G401.6 (cell line): ENCODE data around the gene PKDCC.

Source experiments
- FAIRE-seq: peaks from 2 replicates; lab custom pipeline; 2012; peaks lifted over from hg19 to GRCh38; lab: Jason Lieb, UNC

Gene PKDCC

DNA sequence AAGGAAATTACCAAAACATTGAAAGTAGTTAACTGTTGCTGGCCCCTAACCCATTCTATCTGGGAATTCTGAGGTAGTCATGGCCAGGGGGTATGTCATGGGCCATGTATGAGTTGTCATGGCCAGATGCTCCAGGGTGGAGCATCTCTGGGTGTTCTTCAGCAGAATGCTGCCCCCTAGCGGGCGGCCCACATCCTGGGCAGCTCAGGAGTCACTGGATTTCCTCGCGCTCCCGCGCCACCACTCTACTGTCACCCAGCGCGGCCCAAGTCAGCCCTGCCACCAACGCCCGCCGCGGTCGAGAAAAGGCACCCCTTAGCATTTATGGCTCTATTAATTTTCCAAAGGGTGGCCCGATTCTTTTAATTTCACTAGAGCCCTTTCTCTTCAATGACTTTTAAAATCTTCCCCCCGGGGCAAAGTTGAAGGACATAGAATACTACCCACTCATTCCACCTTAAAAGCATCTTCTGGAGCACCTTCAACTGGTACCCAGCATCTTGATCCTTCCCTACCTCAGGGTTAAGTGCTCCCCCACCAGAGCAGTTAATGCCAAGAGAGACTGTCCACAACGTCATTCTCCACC is 41.6 kb downstream of the PKDCC start:
- FAIRE-seq, result no peak

DNA sequence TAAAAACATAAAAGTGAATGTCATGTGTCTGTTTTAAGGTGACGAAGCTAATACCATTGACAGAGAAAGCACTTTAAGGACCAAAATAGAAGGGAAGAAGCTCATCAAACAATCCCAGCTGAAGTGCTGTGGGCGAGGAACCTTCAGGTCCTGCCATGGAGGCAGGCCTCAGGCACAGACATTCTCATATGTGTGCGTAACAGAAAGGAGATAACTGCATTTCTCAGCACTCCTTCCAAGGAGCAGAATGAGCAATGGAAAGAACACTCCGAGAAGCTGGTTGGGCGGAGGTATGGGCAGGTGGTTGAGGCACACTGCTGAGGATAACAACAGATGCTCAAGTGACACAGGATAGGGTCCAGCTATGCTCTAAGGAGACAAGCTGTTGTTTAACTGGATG is 42.4 kb downstream of the PKDCC start:
- FAIRE-seq, result no peak

DNA sequence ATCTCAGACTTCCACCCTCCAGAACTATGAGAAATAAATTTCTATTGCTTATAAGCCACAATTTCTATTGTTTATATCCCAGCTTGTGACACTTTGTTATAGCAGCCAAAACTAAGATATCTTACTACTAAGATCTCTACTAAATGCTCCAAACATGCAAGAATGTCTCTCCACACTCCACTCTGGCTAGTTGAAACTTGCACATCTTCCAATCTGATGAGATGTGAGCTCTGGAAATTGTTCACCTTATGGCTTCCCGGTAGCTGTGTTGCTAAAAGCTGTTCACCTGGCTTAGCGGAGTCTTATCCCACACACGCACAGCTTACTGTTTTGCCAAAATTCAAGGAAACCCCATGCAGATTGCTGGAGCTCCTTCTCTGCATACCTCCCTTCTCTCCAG is 43.9 kb downstream of the PKDCC start:
- no peak for FAIRE-seq

- no peak for FAIRE-seq
These were observed 44.5 kb downstream of the PKDCC start for GRCh38 chr2:42092084-42092996.

DNA sequence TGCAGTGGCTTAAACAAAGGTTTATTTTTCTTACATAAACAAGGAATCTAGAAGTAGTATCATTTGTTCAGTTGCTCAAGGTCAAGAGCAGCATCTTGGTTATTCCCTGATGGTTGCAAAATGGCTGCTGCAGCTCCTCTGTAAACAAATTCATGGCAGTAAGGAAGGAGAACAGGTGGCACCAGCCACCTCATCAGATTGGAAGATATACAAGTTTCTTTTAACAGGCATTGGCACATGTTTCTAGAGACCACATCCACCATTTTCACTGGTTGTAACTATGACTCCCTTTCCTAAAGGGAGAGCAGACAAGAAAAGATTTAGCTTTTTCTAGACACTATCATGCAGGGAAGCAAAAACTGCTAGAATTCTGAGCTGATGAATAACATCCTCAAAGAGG is 46.3 kb downstream of the PKDCC start:
- no peak for FAIRE-seq

- peak; percentile 91 for FAIRE-seq
These were observed 48.1 kb downstream of the PKDCC start for GRCh38 chr2:42095923-42096408.

- no peak for FAIRE-seq
These were observed 49.2 kb downstream of the PKDCC start for GRCh38 chr2:42096869-42097591.

DNA sequence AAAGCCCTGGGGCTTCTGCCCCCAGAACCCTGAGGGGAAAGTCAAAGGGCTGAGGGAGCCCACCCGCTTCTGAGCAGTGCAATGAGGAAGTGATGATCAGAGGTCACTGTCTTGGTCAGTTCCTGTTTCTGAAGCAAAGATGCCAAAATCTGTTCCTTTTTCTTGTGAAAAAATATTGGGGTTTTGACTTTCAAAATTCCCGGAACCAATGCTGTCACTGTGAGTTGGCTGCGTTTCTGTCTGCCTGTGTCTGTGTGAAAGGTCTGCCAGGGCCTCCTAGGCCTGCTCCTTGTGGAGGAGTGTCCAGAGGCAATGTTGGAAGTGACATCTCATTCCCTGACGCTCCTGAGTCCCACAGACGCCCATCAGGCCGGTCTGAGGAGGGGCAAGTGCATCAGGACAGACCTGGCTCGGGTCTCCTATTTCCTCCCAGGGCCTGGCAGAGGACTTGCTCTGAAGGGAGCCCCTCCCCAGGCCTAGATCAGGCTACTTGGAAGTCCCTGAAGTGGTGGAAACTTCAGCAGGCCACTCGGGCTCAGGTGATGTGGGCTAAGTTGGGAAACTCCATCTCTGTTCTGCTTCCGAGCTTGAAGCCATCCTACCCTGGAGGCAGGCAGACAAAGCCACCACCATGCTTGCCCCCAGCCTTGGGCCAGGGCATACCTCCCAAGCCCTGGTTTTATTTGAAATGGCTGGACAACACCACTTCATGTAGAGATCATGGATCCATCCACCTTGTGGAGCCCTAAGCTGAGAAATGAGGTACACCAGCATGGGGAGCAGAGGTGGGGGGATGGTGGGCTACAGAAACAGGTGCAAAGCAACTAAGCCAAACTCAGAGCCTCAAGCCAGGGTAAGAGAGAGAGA is 51.0 kb downstream of the PKDCC start:
- FAIRE-seq, result no peak

DNA sequence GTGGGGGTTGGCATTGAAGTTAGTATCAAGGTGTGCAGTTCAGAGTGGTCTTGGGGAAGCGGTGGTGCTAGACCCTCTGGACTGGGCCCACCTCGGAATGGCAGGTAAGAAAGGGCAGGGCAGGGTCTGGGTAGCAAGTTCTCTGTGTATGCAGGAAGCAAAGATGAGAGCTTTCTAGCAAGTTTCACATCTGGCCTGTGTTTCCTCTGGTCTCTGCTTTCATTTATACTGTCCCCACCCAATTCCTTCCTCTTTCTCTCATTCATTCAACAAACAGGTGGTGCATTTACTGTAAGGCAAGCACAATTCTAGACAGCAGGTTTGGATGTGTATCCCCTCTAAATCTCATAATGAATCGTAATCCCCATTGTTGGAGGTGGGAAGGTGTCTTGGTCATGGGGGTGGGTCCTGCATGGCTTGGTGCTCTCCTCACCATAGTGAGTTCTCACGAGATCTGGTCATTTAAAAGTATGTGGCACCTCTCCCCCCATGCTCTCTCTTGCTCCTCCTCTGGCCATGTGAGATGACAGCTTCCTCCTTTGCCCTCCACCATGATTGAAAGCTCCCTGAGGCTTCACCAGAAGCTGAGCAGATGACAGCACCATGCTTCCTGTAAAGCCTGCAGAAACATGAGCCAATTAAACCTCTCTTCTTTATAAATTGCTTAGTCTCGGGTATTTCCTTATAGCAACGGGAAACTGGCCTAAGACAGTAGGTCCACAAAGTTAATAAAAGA is 51.8 kb downstream of the PKDCC start:
- no peak for FAIRE-seq

- FAIRE-seq, result no peak
These were observed 52.9 kb downstream of the PKDCC start for GRCh38 chr2:42100683-42101205.

DNA sequence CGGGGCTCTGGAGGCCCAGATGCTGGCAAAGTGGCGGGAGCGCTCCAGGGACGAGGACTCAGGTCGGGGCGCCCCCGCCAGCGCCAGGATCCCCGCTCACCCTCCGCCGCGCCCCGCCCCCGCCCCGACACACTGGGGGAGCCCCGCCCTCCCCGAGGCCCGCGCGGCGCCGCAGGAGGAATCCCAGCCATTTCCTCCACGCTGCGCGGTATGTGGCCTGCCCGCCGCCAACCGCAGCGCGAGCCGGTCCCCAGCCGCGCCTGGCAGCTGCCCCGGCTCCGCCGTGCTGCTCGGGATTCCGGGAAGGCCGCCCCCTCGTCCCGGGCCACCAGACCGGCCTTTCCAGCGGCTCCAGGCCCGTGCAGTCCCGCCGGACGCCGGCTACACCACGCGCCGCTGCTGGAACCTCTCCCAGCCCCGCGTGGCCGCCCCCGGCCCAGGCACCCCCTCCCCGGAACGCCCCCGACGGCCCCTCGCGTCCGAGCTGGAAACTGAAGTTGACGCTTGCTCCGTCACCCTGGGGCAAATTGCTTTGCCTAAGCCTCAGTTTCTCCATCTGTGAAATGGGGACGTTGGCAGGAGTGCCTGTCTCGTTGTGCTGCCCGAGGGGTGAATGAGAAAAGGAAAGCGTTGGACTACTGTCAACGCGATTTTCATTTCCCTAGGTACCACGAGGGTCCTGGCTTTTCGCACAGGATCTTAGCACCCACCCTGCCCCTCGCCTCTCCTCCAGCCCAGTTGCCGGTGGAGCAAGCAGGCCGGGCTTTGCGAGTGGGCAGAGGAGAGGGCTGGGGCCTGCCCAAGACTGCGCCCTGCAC is 53.6 kb downstream of the PKDCC start:
- no peak for FAIRE-seq

GRCh38 chr2:42102024-42102590 is 54.3 kb downstream of the PKDCC start:
- no peak for FAIRE-seq

GRCh38 chr2:42102591-42103450 is 55.0 kb downstream of the PKDCC start:
- FAIRE-seq, result no peak

- no peak for FAIRE-seq
These were observed 56.0 kb downstream of the PKDCC start for GRCh38 chr2:42103829-42104228.

GRCh38 chr2:42104621-42105020 is 56.8 kb downstream of the PKDCC start:
- no peak for FAIRE-seq

GRCh38 chr2:42105330-42106256 is 57.8 kb downstream of the PKDCC start:
- FAIRE-seq, result no peak

DNA sequence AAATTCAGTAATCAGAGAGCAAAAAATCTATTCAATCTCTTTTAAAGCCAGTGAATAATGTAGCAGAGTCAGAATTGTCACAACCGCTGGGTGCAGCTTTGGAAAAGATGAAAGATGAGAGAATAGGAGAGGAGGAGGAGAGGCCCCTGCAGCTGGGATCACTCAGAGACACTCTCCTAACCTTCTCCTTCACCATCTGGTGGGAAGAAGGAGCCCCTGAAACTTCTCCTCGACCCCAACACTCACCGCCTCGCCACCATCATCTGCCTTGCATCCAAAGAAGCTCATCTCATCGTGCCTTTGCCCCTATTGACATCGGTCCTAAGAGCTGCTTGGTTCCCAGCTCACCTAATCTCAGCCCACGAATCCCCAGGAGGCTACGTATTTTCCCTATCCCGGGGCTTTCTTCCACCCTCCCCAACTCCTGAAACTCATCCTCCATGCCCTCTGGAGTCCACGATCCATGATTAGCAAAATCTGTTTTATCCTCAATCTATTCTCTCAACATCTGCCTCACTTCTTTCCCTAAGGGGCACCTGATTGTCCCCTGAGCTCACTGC is 58.5 kb downstream of the PKDCC start:
- FAIRE-seq, result no peak
